SW480 (cell line): Measurements from ENCODE around the gene PPP1R8.

ENCODE experiments used
- DNase-seq: peaks from one replicate; pipeline ENCODE4 v3.0.0-alpha.2; 2016; ENCODE audit warnings: low spot score

PPP1R8 gene

DNA sequence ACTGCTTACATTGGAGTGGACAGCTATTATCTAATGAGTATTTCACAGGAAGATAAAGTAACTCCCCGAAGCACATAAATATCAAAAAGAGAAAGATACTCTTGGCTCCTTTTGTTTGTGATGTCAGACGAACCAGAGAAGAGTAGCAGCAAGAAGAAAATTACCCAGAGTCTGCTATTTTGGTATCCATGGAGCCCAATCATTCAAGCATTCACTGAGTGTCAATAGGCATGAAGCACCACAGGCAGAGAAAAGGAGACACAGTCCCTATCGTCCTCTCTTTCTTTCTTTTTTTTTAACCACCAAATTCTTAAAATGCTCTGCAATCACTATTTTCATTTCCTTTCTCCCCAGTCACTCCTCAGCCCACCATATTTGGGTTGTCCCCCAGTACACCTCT lies 63.9 kb downstream of the PPP1R8 start:
- DNase-seq, result no peak
